OCI-LY3 (cell line): ENCODE results near the gene CYP46A1.

Experiments
- H2AFZ ChIP-seq: fragments of 200-600, 300-600 bp; shearing (Covaris generic); 2 replicates; pipeline ENCODE4 v1.6.0; 2014; ENCODE audit warnings: antibody characterized with exemption, low read depth, low read length
- H3K27ac ChIP-seq: fragments of 200-600, 300-600 bp; sonication (generic); 2 replicates; pipeline ENCODE4 v1.5.1; 2014; ENCODE audit warnings: mild to moderate bottlenecking, low read length, moderate library complexity, mixed read lengths
- H3K27me3 ChIP-seq: fragments of 200-600, 300-600 bp; sonication (generic); 2 replicates; pipeline ENCODE4 v1.6.1; 2014; ENCODE audit warnings: low read depth, low read length, mixed read lengths
- H3K36me3 ChIP-seq: fragments of 200-600, 300-600 bp; sonication (generic); replicated peaks from 2 replicates; pipeline ENCODE3; 2014; ENCODE audit warnings: low read depth, low read length, mixed read lengths
- H3K4me1 ChIP-seq: fragments of 300-600, 200-600 bp; sonication (generic); 2 replicates; pipeline ENCODE4 v1.6.1; 2014; ENCODE audit warnings: low read length, mixed read lengths
- H3K4me2 ChIP-seq: fragments of 200-600, 300-600 bp; sonication (generic); 2 replicates; pipeline ENCODE4 v1.6.1; 2014; ENCODE audit warnings: low read length, mixed read lengths
- H3K4me3 ChIP-seq: fragments of 300-600, 200-600 bp; sonication (generic); 2 replicates; pipeline ENCODE4 v1.5.1; 2014; ENCODE audit warnings: antibody characterized with exemption, mild to moderate bottlenecking, low read length, moderate library complexity
- H3K79me2 ChIP-seq: fragments of 300-600, 200-600 bp; shearing (Covaris generic); 2 replicates; pipeline ENCODE4 v1.6.1; 2014; ENCODE audit warnings: mild to moderate bottlenecking, low read length, mixed read lengths
- H3K9ac ChIP-seq: fragments of 300-600, 200-600 bp; shearing (Covaris generic); 2 replicates; pipeline ENCODE4 v1.6.0; 2014; ENCODE audit warnings: mild to moderate bottlenecking, low read length, moderate library complexity
- H3K9me3 ChIP-seq: fragments of 200-600, 300-600 bp; shearing (Covaris generic); 2 replicates; pipeline ENCODE4 v1.6.1; 2014; ENCODE audit warnings: low read length, mixed read lengths; ENCODE audit not compliant: insufficient read depth
- H4K20me1 ChIP-seq: fragments of 200-600, 300-600 bp; sonication (generic); 2 replicates; pipeline ENCODE4 v1.6.1; 2016; ENCODE audit warnings: low read length, mixed read lengths; ENCODE audit not compliant: insufficient read depth
- CTCF ChIP-seq: fragments of 200-600, 300-600 bp; sonication (generic); IDR thresholded peaks from 2 replicates; pipeline ENCODE4 v1.5.1; 2014; ENCODE audit warnings: antibody characterized with exemption, low read length, low read depth
- EZH2phosphoT487 ChIP-seq: fragments of 200-600 bp; shearing (Covaris generic); IDR thresholded peaks from 2 replicates; pipeline ENCODE4 v1.6.1; 2018; ENCODE audit warnings: antibody characterized with exemption, mixed run types, low read depth

CYP46A1 gene

GRCh38 chr14:99644723-99645544 lies 39.2 kb upstream of the CYP46A1 start, which contains the start of gene HHIPL1:
TSS of gene HHIPL1 (plus strand) at chr14:99645129. CDS start at chr14:99645208, 79 bp downstream.
- no peak within 1 kb of the TSS for H2AFZ ChIP-seq
- no peak within 1 kb of the TSS for H3K27ac ChIP-seq
- H3K9ac ChIP-seq = no peak within 1 kb of the TSS
- TF ChIP-seq EZH2phosphoT487 (no peak), CTCF (no peak)
- H3K79me2 ChIP-seq = no peaks in the 10 kb centered on the region
- H3K27me3 ChIP-seq = no peaks in the 10 kb centered on the region
- peaks cover 9% of the 10 kb centered on the region for H3K4me1 ChIP-seq
- H3K36me3 ChIP-seq = no peaks in the 10 kb centered on the region
- no peak within 1 kb of the TSS for H3K4me3 ChIP-seq
- H4K20me1 ChIP-seq = no peaks in the 10 kb centered on the region
- no peak within 1 kb of the TSS for H3K4me2 ChIP-seq
- H3K9me3 ChIP-seq = no peaks in the 10 kb centered on the region

DNA sequence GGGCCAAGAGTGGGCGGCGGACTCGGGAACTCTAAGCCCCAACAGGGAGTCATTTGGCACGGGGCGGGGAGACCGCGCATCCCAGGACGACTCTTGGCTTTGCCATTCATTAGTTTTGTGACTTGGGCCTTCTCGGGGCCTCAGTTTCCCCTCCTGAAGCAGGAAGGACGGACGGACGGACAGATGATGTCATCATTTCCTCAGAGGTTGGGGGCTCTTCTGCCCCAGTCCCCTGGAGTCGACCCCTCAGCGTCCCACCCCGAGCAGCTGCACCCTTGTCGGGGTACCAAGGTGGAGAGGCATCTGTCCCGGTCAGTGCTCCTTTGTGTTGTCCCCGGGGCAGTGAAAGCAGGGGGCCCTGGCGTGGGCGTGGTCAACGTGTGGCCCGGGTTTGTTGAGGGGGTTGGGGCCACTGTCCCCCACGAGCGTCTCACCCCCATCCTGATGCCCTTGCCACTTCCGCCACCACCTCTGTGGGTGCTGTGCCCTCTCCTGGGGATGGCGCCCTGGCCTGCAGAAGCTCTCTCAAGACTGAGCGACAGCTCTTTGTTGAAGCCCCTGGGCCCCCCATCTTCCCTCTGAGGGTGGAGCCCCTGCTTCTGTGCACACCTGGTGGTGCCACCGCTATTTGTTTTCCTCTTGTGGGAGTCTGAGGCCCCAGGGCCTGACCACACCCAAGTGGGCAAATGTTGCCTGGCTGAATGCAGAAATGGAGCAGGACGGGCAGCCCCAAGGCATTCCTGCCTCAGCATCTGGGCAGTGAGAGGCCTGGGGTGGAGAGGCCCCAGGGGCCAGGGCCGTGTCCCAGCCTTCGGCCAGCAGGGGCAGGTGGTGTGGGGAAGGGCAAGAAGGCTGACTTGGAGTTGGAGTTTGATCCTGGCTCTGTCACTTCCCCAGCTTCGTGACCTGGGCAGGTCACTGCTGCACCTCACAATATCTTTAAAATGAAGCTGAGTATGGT lies 38.3 kb upstream of the CYP46A1 start:
- H3K4me3 ChIP-seq = no peak overlapping the region
- no peak overlapping the region for H3K4me2 ChIP-seq
- no peaks in the 10 kb centered on the region for H3K36me3 ChIP-seq
- no peak overlapping the region for H3K9ac ChIP-seq
- no peaks in the 10 kb centered on the region for H4K20me1 ChIP-seq
- no peaks in the 10 kb centered on the region for H3K27me3 ChIP-seq
- no peaks in the 10 kb centered on the region for H3K9me3 ChIP-seq
- H3K27ac ChIP-seq = no peak overlapping the region
- no peak for TF ChIP-seq CTCF
- no peak for TF ChIP-seq EZH2phosphoT487
- no peaks in the 10 kb centered on the region for H3K79me2 ChIP-seq
- peaks cover 9% of the 10 kb centered on the region for H3K4me1 ChIP-seq
- H2AFZ ChIP-seq = no peak overlapping the region

DNA sequence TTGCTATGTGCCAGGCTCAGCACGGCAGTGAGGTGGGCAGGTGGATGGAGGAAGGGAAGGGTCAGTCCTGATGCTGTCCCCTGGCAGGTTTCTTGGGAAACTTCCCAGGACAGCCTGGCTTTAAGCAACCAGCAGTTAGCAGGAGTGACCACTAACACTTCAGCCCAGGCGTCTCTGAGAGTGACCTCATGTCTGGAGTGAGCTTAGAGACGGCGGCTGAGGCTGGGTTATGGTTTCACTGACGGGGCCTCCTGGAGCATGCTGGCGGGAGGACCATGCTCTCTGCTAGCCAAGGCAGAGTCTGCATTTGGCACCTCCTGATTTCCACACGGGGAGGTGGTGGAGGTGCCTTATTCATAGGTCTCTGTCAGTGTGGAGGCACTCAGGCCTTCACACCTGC lies 36.7 kb upstream of the CYP46A1 start:
- H2AFZ ChIP-seq = no peak overlapping the region
- TF ChIP-seq CTCF (no peak), EZH2phosphoT487 (no peak)
- H3K9me3 ChIP-seq = no peaks in the 10 kb centered on the region
- no peaks in the 10 kb centered on the region for H4K20me1 ChIP-seq
- no peak overlapping the region for H3K27ac ChIP-seq
- peaks cover 9% of the 10 kb centered on the region for H3K4me1 ChIP-seq
- H3K4me2 ChIP-seq = no peak overlapping the region
- no peaks in the 10 kb centered on the region for H3K27me3 ChIP-seq
- H3K79me2 ChIP-seq = no peaks in the 10 kb centered on the region
- no peak overlapping the region for H3K9ac ChIP-seq
- no peak overlapping the region for H3K4me3 ChIP-seq
- no peaks in the 10 kb centered on the region for H3K36me3 ChIP-seq
